Measurements from ENCODE around the gene DCDC1. TPM values are rescaled to one million over a fixed set of nuclear protein-coding genes. Genes with fewer than 3 reads are reported as not detected.

Gene DCDC1
- total RNA-seq, 1 donor from 2014 or later: not detected

DNA sequence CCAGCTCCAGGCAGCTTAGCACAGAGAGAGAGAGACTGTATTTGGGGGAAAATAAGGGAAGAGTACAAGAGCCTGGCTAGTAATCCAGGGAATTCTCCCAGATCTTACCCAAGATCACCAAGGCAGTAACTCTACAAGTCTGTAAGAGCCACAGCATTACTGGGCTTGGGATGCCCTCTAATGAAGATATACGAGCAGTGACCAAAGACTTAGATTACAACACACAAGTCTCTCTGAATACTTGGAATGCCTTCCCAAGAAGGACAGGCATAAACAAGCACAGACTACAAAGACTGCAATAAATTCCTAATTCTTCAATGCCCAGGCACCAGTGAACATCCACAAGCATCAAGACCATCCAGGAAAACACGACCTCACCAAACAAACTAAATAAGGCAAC, 17.8 kb upstream of the DCDC1 start:
- Histone ChIP-seq H3K4me3 (ENCODE audit: low read length in 3 of 3) (no peak overlapping the region), H3K27ac (ENCODE audit: low read depth, low read length) (no peak overlapping the region), H3K36me3 (ENCODE audit: control insufficient read depth in 3 of 3, insufficient read depth in 3 of 3, low read length in 3 of 3) (no peaks in the 10 kb centered on the region), H3K27me3 (ENCODE audit: control insufficient read depth in 3 of 3, insufficient read depth in 3 of 3, low read length in 3 of 3) (no peaks in the 10 kb centered on the region), H3K9me3 (ENCODE audit: control insufficient read depth in 3 of 3, low read length in 3 of 3) (no peaks in the 10 kb centered on the region), H3K4me1 (ENCODE audit: control insufficient read depth in 3 of 3, insufficient read depth in 3 of 3, low read length in 3 of 3) (no peaks in the 10 kb centered on the region), H3K9ac (ENCODE audit: low read depth in 1 of 3, low read length in 3 of 3) (no peak overlapping the region)

- Histone ChIP-seq H3K9ac (ENCODE audit: low read depth in 1 of 3, low read length in 3 of 3) (no peak overlapping the region), H3K4me3 (ENCODE audit: low read length in 3 of 3) (no peak overlapping the region), H3K27ac (ENCODE audit: low read depth, low read length) (no peak overlapping the region), H3K27me3 (ENCODE audit: control insufficient read depth in 3 of 3, insufficient read depth in 3 of 3, low read length in 3 of 3) (no peaks in the 10 kb centered on the region), H3K36me3 (ENCODE audit: control insufficient read depth in 3 of 3, insufficient read depth in 3 of 3, low read length in 3 of 3) (peaks cover 0 to 2% (median 0%) of the 10 kb centered on the region in 3 donors), H3K9me3 (ENCODE audit: control insufficient read depth in 3 of 3, low read length in 3 of 3) (no peaks in the 10 kb centered on the region), H3K4me1 (ENCODE audit: control insufficient read depth in 3 of 3, insufficient read depth in 3 of 3, low read length in 3 of 3) (no peaks in the 10 kb centered on the region)
Observed at GRCh38 chr11:31383116-31383515, 13.6 kb upstream of the DCDC1 start.

DNA sequence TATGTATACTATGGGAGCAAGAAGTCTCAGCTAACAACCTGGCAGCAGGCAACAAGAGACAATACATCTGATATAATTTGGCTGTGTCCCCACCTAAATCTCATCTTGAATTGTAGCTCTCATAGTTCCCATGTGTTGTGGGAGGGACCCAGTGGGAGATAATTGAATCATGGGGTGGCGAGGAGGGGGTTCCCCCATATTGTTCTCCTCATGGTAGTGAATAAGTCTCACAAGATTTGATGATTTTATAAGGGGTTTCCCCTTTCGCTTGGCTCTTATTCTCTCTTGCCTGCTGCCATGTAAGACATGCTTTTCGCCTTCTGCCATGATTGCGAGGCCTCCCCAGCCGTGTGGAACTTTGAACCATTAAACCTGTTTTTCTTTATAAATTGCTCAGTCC, 6.3 kb upstream of the DCDC1 start:
- H3K36me3 ChIP-seq (ENCODE audit: control insufficient read depth in 3 of 3, insufficient read depth in 3 of 3, low read length in 3 of 3): peaks cover 0 to 4% (median 2%) of the 10 kb centered on the region in 3 donors
- no peaks in the 10 kb centered on the region for H3K27me3 ChIP-seq (ENCODE audit: control insufficient read depth in 3 of 3, insufficient read depth in 3 of 3, low read length in 3 of 3)
- H3K27ac ChIP-seq (ENCODE audit: low read depth, low read length): no peak overlapping the region

DNA sequence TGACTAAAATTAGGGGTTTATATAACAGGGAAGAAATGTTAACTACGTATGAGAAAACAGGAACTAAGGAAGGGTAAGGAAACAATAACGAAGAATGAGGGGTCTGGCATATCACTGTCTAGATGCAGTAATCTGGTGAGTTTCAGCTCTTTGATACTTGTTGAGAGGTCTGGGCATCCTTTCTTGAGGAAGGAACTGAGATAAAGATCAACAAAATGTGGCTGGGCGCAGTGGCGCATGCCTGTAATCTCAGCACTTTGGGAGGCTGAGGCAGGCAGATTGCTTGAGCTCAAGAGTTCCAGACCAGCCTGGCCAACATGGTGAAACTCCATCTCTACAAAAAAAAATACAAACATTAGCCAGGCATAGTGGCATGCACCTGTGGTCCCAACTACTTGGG, 2.7 kb downstream of the DCDC1 start:
- peaks cover 6 to 7% (median 7%) of the 10 kb centered on the region in 3 donors for H3K4me1 ChIP-seq (ENCODE audit: control insufficient read depth in 3 of 3, insufficient read depth in 3 of 3, low read length in 3 of 3)
- no peaks in the 10 kb centered on the region for H3K36me3 ChIP-seq (ENCODE audit: control insufficient read depth in 3 of 3, insufficient read depth in 3 of 3, low read length in 3 of 3)
- no peak overlapping the region for H3K4me3 ChIP-seq (ENCODE audit: low read length in 3 of 3)
- no peak overlapping the region for H3K27ac ChIP-seq (ENCODE audit: low read depth, low read length)
- H3K9me3 ChIP-seq (ENCODE audit: control insufficient read depth in 3 of 3, low read length in 3 of 3): no peaks in the 10 kb centered on the region
- H3K9ac ChIP-seq (ENCODE audit: low read depth in 1 of 3, low read length in 3 of 3): no peak overlapping the region
- peaks cover 0 to 3% (median 0%) of the 10 kb centered on the region in 3 donors for H3K27me3 ChIP-seq (ENCODE audit: control insufficient read depth in 3 of 3, insufficient read depth in 3 of 3, low read length in 3 of 3)

More for the DNA sequence above, 6.3 kb upstream of the DCDC1 start:
- Histone ChIP-seq H3K9me3 (ENCODE audit: control insufficient read depth in 3 of 3, low read length in 3 of 3) (no peaks in the 10 kb centered on the region), H3K9ac (ENCODE audit: low read depth in 1 of 3, low read length in 3 of 3) (no peak overlapping the region), H3K4me3 (ENCODE audit: low read length in 3 of 3) (no peak overlapping the region), H3K4me1 (ENCODE audit: control insufficient read depth in 3 of 3, insufficient read depth in 3 of 3, low read length in 3 of 3) (peaks cover 0 to under 1% (median 0%) of the 10 kb centered on the region in 3 donors)

DNA sequence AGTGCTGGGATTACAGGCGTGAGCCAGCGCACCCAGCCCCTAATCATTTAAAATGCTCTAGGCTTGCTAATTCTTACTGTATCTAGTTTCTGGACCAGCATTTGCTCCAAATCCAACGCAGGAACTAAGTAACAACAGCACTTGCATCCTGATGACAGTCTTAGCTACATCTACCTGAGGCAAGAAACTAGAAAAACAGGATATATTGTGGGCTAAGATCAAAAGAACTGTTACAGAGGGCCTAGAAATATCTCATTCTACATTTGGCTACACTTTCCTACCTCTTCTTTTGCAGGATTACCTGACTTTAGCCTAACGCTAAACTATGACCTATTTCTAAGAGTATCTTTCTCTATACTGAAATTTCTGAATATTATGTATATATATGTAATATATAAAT, 7.8 kb downstream of the DCDC1 start:
- Histone ChIP-seq H3K4me1 (ENCODE audit: control insufficient read depth in 3 of 3, insufficient read depth in 3 of 3, low read length in 3 of 3) (no peaks in the 10 kb centered on the region), H3K36me3 (ENCODE audit: control insufficient read depth in 3 of 3, insufficient read depth in 3 of 3, low read length in 3 of 3) (no peaks in the 10 kb centered on the region), H3K9me3 (ENCODE audit: control insufficient read depth in 3 of 3, low read length in 3 of 3) (no peaks in the 10 kb centered on the region), H3K4me3 (ENCODE audit: low read length in 3 of 3) (no peak overlapping the region), H3K27ac (ENCODE audit: low read depth, low read length) (no peak overlapping the region), H3K27me3 (ENCODE audit: control insufficient read depth in 3 of 3, insufficient read depth in 3 of 3, low read length in 3 of 3) (peaks cover 0 to 3% (median 0%) of the 10 kb centered on the region in 3 donors), H3K9ac (ENCODE audit: low read depth in 1 of 3, low read length in 3 of 3) (no peak overlapping the region)

- H3K4me3 ChIP-seq (ENCODE audit: low read length in 3 of 3): no peak overlapping the region
- H3K9me3 ChIP-seq (ENCODE audit: control insufficient read depth in 3 of 3, low read length in 3 of 3): no peaks in the 10 kb centered on the region
- no peaks in the 10 kb centered on the region for H3K27me3 ChIP-seq (ENCODE audit: control insufficient read depth in 3 of 3, insufficient read depth in 3 of 3, low read length in 3 of 3)
- H3K9ac ChIP-seq (ENCODE audit: low read depth in 1 of 3, low read length in 3 of 3): no peak overlapping the region
- H3K36me3 ChIP-seq (ENCODE audit: control insufficient read depth in 3 of 3, insufficient read depth in 3 of 3, low read length in 3 of 3): no peaks in the 10 kb centered on the region
- H3K27ac ChIP-seq (ENCODE audit: low read depth, low read length): no peak overlapping the region
- no peaks in the 10 kb centered on the region for H3K4me1 ChIP-seq (ENCODE audit: control insufficient read depth in 3 of 3, insufficient read depth in 3 of 3, low read length in 3 of 3)
Observed at GRCh38 chr11:31355817-31356216, 13.7 kb downstream of the DCDC1 start.

- no peaks in the 10 kb centered on the region for H3K27me3 ChIP-seq (ENCODE audit: control insufficient read depth in 3 of 3, insufficient read depth in 3 of 3, low read length in 3 of 3)
- no peaks in the 10 kb centered on the region for H3K9me3 ChIP-seq (ENCODE audit: control insufficient read depth in 3 of 3, low read length in 3 of 3)
- H3K4me1 ChIP-seq (ENCODE audit: control insufficient read depth in 3 of 3, insufficient read depth in 3 of 3, low read length in 3 of 3): no peaks in the 10 kb centered on the region
- no peak overlapping the region for H3K4me3 ChIP-seq (ENCODE audit: low read length in 3 of 3)
- no peaks in the 10 kb centered on the region for H3K36me3 ChIP-seq (ENCODE audit: control insufficient read depth in 3 of 3, insufficient read depth in 3 of 3, low read length in 3 of 3)
- H3K27ac ChIP-seq (ENCODE audit: low read depth, low read length): no peak overlapping the region
- H3K9ac ChIP-seq (ENCODE audit: low read depth in 1 of 3, low read length in 3 of 3): no peak overlapping the region
Observed at GRCh38 chr11:31355131-31355530, 14.4 kb downstream of the DCDC1 start.

DNA sequence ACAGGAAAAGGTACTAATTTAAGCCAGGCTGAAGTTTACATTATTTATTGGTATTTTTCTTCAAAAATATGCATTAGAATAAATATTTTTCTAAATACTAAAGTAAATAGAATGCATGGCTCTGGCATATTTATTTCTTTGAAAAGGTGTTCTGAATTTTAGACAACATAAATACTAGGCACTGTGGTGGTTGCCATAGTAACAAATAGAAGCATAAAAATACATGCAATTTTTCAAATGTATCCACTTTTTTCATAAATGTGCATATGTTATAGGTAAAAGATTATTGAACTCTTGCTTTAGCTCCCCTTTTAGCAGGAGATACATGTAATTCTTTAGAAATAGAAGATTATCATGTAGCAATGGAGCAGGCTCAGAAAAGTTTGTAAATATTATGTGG, 18.4 kb downstream of the DCDC1 start:
- Histone ChIP-seq H3K4me3 (ENCODE audit: low read length in 3 of 3) (no peak overlapping the region), H3K9me3 (ENCODE audit: control insufficient read depth in 3 of 3, low read length in 3 of 3) (no peaks in the 10 kb centered on the region), H3K27me3 (ENCODE audit: control insufficient read depth in 3 of 3, insufficient read depth in 3 of 3, low read length in 3 of 3) (no peaks in the 10 kb centered on the region)

GRCh38 chr11:31340903-31341572, 28.5 kb downstream of the DCDC1 start:
- no peaks in the 10 kb centered on the region for H3K27me3 ChIP-seq (ENCODE audit: control insufficient read depth in 3 of 3, insufficient read depth in 3 of 3, low read length in 3 of 3)

More for the DNA sequence above, 18.4 kb downstream of the DCDC1 start:
- Histone ChIP-seq H3K27ac (ENCODE audit: low read depth, low read length) (no peak overlapping the region), H3K4me1 (ENCODE audit: control insufficient read depth in 3 of 3, insufficient read depth in 3 of 3, low read length in 3 of 3) (no peaks in the 10 kb centered on the region), H3K9ac (ENCODE audit: low read depth in 1 of 3, low read length in 3 of 3) (no peak overlapping the region), H3K36me3 (ENCODE audit: control insufficient read depth in 3 of 3, insufficient read depth in 3 of 3, low read length in 3 of 3) (no peaks in the 10 kb centered on the region)

DNA sequence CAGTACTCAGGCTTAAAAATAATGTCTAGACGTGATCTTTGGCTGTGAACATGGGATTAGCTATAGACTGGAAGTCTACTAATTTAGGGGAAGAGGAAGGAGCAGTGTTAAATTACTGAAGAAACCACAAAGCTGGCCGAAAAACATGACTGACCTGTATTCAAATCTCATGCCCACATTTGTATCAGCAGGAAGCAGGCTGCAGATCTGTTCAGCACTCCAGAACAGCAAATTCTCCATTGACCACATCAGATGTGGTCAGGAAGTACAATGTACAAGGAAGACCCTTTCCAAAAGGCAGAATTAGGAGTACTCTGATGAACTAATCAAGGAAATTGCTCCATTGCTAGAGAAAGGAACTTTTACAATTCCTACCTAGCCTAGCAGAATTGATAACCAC, 31.7 kb downstream of the DCDC1 start:
- H3K4me1 ChIP-seq (ENCODE audit: control insufficient read depth in 3 of 3, insufficient read depth in 3 of 3, low read length in 3 of 3): no peaks in the 10 kb centered on the region
- H3K4me3 ChIP-seq (ENCODE audit: low read length in 3 of 3): no peak overlapping the region
- no peak overlapping the region for H3K27ac ChIP-seq (ENCODE audit: low read depth, low read length)
- H3K9ac ChIP-seq (ENCODE audit: low read depth in 1 of 3, low read length in 3 of 3): no peak overlapping the region
- H3K9me3 ChIP-seq (ENCODE audit: control insufficient read depth in 3 of 3, low read length in 3 of 3): no peaks in the 10 kb centered on the region
- no peaks in the 10 kb centered on the region for H3K27me3 ChIP-seq (ENCODE audit: control insufficient read depth in 3 of 3, insufficient read depth in 3 of 3, low read length in 3 of 3)
- H3K36me3 ChIP-seq (ENCODE audit: control insufficient read depth in 3 of 3, insufficient read depth in 3 of 3, low read length in 3 of 3): no peaks in the 10 kb centered on the region

More at GRCh38 chr11:31340903-31341572, 28.5 kb downstream of the DCDC1 start:
- H3K36me3 ChIP-seq (ENCODE audit: control insufficient read depth in 3 of 3, insufficient read depth in 3 of 3, low read length in 3 of 3): no peaks in the 10 kb centered on the region
- H3K27ac ChIP-seq (ENCODE audit: low read depth, low read length): no peak overlapping the region
- H3K9ac ChIP-seq (ENCODE audit: low read depth in 1 of 3, low read length in 3 of 3): no peak overlapping the region
- H3K4me1 ChIP-seq (ENCODE audit: control insufficient read depth in 3 of 3, insufficient read depth in 3 of 3, low read length in 3 of 3): no peaks in the 10 kb centered on the region
- H3K9me3 ChIP-seq (ENCODE audit: control insufficient read depth in 3 of 3, low read length in 3 of 3): no peaks in the 10 kb centered on the region
- H3K4me3 ChIP-seq (ENCODE audit: low read length in 3 of 3): no peak overlapping the region

All from skeletal muscle tissue (tissue), 4 donors.